Mesenchymal stem cell (in vitro differentiated cells and primary cell): Measurements from ENCODE around the gene CHST2.
A peak's percentile ranks its signal among the peaks of the same experiment; 100 is the strongest.

Source experiments
- DNase-seq: peaks from one replicate; pipeline ENCODE4 v3.0.0-alpha.2; 2013
- H2AFZ ChIP-seq: one replicate; pipeline ENCODE4 v1.6.1; 2013; ENCODE audit warnings: low read depth, mild to moderate bottlenecking, control low read depth, inconsistent platforms, low read length, moderate library complexity
- H2AK5ac ChIP-seq: 2 replicates; pipeline ENCODE4 v1.6.1; 2013; ENCODE audit warnings: low read length, moderate library complexity, mild to moderate bottlenecking, inconsistent platforms; ENCODE audit not compliant: severe bottlenecking
- H2BK120ac ChIP-seq: one replicate; pipeline ENCODE4 v1.6.1; 2013; ENCODE audit warnings: low read depth, mild to moderate bottlenecking, inconsistent platforms, low read length, moderate library complexity
- H2BK12ac ChIP-seq, 2 experiments: one replicate each; pipeline ENCODE4 v1.6.1; 2013; ENCODE audit warnings: inconsistent platforms in 2 of 2, low read length in 2 of 2, mild to moderate bottlenecking in 2 of 2, moderate library complexity in 2 of 2, control low read depth in 1 of 2
- H2BK15ac ChIP-seq: one replicate; pipeline ENCODE4 v1.6.1; 2013; ENCODE audit warnings: mild to moderate bottlenecking, low read depth, inconsistent platforms; ENCODE audit not compliant: poor library complexity, severe bottlenecking
- H2BK5ac ChIP-seq: 2 replicates; pipeline ENCODE4 v1.6.1; 2013; ENCODE audit warnings: low read depth, mild to moderate bottlenecking, low read length, control low read depth, inconsistent platforms; ENCODE audit not compliant: poor library complexity, severe bottlenecking
- H3K14ac ChIP-seq, 2 experiments: one replicate each; pipeline ENCODE4 v1.6.1; 2013; ENCODE audit warnings: inconsistent platforms in 2 of 2, low read length in 2 of 2, control low read depth in 1 of 2, mild to moderate bottlenecking in 1 of 2, moderate library complexity in 1 of 2
- H3K18ac ChIP-seq, 2 experiments: one replicate each; pipeline ENCODE4 v1.6.1; 2013; ENCODE audit warnings: inconsistent platforms in 2 of 2, low read length in 2 of 2, control low read depth in 1 of 2, low read depth in 1 of 2, mild to moderate bottlenecking in 1 of 2
- H3K23ac ChIP-seq, 2 experiments: one replicate each; pipeline ENCODE4 v1.6.1; 2013; ENCODE audit warnings: inconsistent platforms in 2 of 2, low read length in 2 of 2, mild to moderate bottlenecking in 2 of 2, moderate library complexity in 2 of 2, control low read depth in 1 of 2
- H3K27ac ChIP-seq: 2 replicates; pipeline ENCODE4 v1.5.1; 2013; ENCODE audit warnings: mild to moderate bottlenecking, moderate library complexity, low read length, control low read depth, inconsistent platforms; ENCODE audit not compliant: poor library complexity, severe bottlenecking
- H3K27me3 ChIP-seq, 2 experiments: 2 replicates each; pipeline versions ENCODE4 v1.6.1 to v1.7.0; 2013; ENCODE audit warnings: low read length in 2 of 2, mild to moderate bottlenecking in 2 of 2, moderate library complexity in 2 of 2, control low read depth in 1 of 2, inconsistent platforms in 1 of 2; ENCODE audit not compliant: control insufficient read depth in 1 of 2, insufficient read depth in 1 of 2
- H3K36me3 ChIP-seq, 2 experiments: 2 replicates each; pipeline versions ENCODE4 v1.6.1 to v1.7.0; 2013; ENCODE audit warnings: low read length in 2 of 2, control low read depth in 1 of 2, inconsistent platforms in 1 of 2, low read depth in 1 of 2, mild to moderate bottlenecking in 1 of 2; ENCODE audit not compliant: insufficient read depth in 2 of 2, control insufficient read depth in 1 of 2
- H3K4ac ChIP-seq, 2 experiments: one replicate each; pipeline ENCODE4 v1.6.1; 2013; ENCODE audit warnings: inconsistent platforms in 2 of 2, low read length in 2 of 2, mild to moderate bottlenecking in 2 of 2, moderate library complexity in 2 of 2, control low read depth in 1 of 2, low read depth in 1 of 2
- H3K4me1 ChIP-seq: 2 replicates; pipeline ENCODE4 v1.6.1; 2013; ENCODE audit warnings: low read depth, low read length, control low read depth; ENCODE audit not compliant: control insufficient read depth, insufficient read depth
- H3K4me2 ChIP-seq: 2 replicates; pipeline ENCODE4 v1.6.1; 2013; ENCODE audit warnings: low read length, mild to moderate bottlenecking, inconsistent platforms; ENCODE audit not compliant: poor library complexity, severe bottlenecking
- H3K4me3 ChIP-seq, 2 experiments: 2 replicates each; pipeline versions ENCODE4 v1.5.1 to v1.7.0; 2013; ENCODE audit warnings: low read length in 2 of 2, mild to moderate bottlenecking in 2 of 2, control low read depth in 1 of 2, low read depth in 1 of 2; ENCODE audit not compliant: insufficient read depth in 1 of 2
- H3K79me1 ChIP-seq: replicated peaks from 2 replicates; pipeline ENCODE4 v1.6.1; 2013; ENCODE audit warnings: mild to moderate bottlenecking, control low read depth, low read length, inconsistent platforms; ENCODE audit not compliant: poor library complexity, severe bottlenecking
- H3K9ac ChIP-seq: 2 replicates; pipeline ENCODE4 v1.7.0; 2013; ENCODE audit warnings: mild to moderate bottlenecking, low read length, moderate library complexity
- H3K9me3 ChIP-seq: 2 replicates; pipeline ENCODE4 v1.7.0; 2013; ENCODE audit warnings: mild to moderate bottlenecking, low read length; ENCODE audit not compliant: control insufficient read depth
- H4K8ac ChIP-seq: one replicate; pipeline ENCODE4 v1.6.1; 2013; ENCODE audit warnings: inconsistent platforms, mild to moderate bottlenecking, low read length, moderate library complexity
- H4K91ac ChIP-seq: one replicate; pipeline ENCODE4 v1.6.1; 2013; ENCODE audit warnings: mild to moderate bottlenecking, low read length, inconsistent platforms
- WGBS: methylation state at CpG from one replicate; pipeline ENCODE4 v1.1.7; 2013; ENCODE audit warnings: mixed read lengths; 5-methylcytosine and 5-hydroxymethylcytosine counted together

CHST2 gene

DNA sequence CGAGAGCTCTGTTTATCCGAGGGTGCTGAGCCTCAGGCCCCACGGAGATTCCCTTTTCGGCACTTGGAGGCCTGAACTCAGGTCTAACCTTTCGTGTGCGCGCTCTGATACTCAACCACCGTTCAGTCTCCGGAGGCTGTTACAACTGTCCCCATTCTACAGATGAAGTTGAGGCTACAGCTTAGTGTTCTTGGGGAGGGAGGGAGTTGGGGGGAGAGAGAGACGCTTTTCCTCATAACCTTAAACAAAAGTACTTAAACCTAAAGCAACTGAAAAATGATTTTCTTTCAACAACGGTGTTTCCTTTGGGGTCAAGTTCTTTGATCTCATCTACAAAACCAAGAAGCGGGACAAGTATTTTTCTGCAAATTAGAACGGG, 952 bp upstream of the CHST2 start:
- H3K27me3 ChIP-seq: peaks cover 0 to 3% of the 10 kb centered on the region in 2 experiments
- H2AK5ac ChIP-seq: no peak overlapping the region
- WGBS: 37% methylated on average over 9 of the region's 13 CpGs
- peak overlapping the region in 1 of 2 experiments; percentile 27 for H2BK12ac ChIP-seq
- peak overlapping the region; percentile 81 for H3K4me2 ChIP-seq
- peak overlapping the region in 1 of 2 experiments; percentile 93 for H3K4ac ChIP-seq
- H3K23ac ChIP-seq: no peak overlapping the region
- H3K14ac ChIP-seq: no peak overlapping the region
- H4K8ac ChIP-seq: peak overlapping the region; percentile 84
- H2BK15ac ChIP-seq: no peak overlapping the region
- H4K91ac ChIP-seq: peak overlapping the region; percentile 83
- peak overlapping the region; percentile 96 to 98 for H3K4me3 ChIP-seq
- H2AFZ ChIP-seq: no peak overlapping the region
- no peak overlapping the region for H2BK5ac ChIP-seq
- peak overlapping the region in 1 of 2 experiments; percentile 99 for H3K18ac ChIP-seq
- peaks cover 19% of the 10 kb centered on the region for H3K4me1 ChIP-seq
- peaks cover 20% of the 10 kb centered on the region for H3K79me1 ChIP-seq
- H2BK120ac ChIP-seq: peak overlapping the region; percentile 42
- peak overlapping the region; percentile 93 for H3K9ac ChIP-seq
- no peaks in the 10 kb centered on the region for H3K9me3 ChIP-seq
- peaks cover 13 to 18% of the 10 kb centered on the region in 2 experiments for H3K36me3 ChIP-seq
- peak overlapping the region; percentile 94 for H3K27ac ChIP-seq
- no peak for DNase-seq

DNA sequence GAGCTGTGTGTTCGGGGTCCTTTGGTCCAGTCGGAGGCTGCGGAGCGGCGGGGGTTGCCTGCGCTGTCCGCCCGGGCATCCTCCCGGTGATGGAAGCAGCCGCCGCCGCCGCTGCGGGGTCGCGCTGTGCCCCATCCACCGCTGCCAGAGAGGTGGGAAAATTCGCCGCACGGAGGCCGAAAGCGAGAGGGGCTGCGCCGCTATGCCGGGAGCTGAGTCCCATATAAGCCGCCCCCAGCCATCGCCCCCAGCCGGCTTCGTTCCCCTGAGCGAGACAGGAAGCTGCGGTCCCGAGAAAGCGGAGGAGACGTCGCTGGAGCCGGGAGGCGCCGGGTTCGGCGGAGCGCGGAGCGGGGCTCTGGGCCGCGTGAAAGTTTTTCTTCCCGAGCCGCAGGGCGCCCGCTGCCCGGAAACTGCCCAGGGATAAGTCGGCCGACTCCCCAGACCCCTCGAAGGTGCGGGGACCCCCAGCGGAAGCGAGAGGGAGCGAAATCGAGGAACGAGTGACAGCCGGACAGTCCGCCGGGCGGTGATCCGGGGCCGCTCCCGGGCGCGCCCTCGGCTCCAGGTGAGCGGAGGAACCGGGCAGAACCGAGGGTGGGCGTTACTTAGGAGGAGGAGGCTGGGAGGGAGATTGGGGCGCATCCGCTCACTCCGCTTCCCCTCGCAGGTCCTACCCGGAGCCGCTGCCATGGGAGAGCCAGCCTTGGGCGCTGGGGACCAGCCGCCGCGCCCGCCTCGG, 574 bp downstream of the CHST2 start:
- Histone ChIP-seq H4K8ac (peak overlapping the region; percentile 80), H2AFZ (peak overlapping the region; percentile 78), H3K18ac (peak overlapping the region; percentile 98), H2BK15ac (peak overlapping the region; percentile 93), H3K36me3 (peaks cover 13 to 18% of the 10 kb centered on the region in 2 experiments), H2BK12ac (peak overlapping the region in 1 of 2 experiments; percentile 78), H3K79me1 (peaks cover 23% of the 10 kb centered on the region), H3K4me2 (peak overlapping the region; percentile 97), H3K27ac (peak overlapping the region; percentile 65), H4K91ac (peak overlapping the region; percentile 88), H3K4me1 (peaks cover 21% of the 10 kb centered on the region), H3K4me3 (peak overlapping the region; percentile 96 to 98), H3K9ac (peak overlapping the region; percentile 81), H2BK120ac (peak overlapping the region; percentile 77), H3K4ac (peak overlapping the region; percentile 32 to 93), H3K9me3 (no peaks in the 10 kb centered on the region), H3K23ac (peak overlapping the region; percentile 72 to 85), H2AK5ac (no peak overlapping the region), H3K27me3 (no peaks in the 10 kb centered on the region), H3K14ac (peak overlapping the region; percentile 96 to 99), H2BK5ac (no peak overlapping the region)
- WGBS: under 1% methylated on average over 63 of the region's 85 CpGs
- no peak for DNase-seq

DNA sequence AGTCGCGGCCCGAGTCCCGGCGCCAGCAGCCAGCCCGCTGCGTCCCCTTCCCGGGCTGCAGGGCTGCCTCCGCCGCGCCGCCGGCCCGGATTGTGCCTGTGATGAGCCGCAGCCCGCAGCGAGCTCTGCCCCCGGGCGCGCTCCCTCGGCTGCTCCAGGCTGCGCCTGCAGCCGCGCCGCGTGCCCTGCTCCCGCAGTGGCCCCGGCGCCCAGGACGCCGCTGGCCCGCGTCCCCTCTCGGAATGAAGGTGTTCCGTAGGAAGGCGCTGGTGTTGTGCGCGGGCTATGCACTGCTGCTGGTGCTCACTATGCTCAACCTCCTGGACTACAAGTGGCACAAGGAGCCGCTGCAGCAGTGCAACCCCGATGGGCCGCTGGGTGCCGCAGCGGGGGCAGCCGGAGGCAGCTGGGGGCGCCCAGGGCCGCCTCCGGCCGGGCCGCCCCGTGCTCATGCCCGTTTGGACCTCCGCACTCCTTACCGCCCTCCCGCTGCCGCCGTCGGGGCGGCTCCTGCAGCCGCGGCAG, 1.2 kb downstream of the CHST2 start:
- H2BK5ac ChIP-seq: no peak overlapping the region
- H3K27ac ChIP-seq: no peak overlapping the region
- peak overlapping the region; percentile 82 for H4K91ac ChIP-seq
- peak overlapping the region; percentile 81 for H3K9ac ChIP-seq
- WGBS: under 1% methylated on average over 57 of the region's 60 CpGs
- peak; percentile 61 for DNase-seq
- peaks cover 13 to 18% of the 10 kb centered on the region in 2 experiments for H3K36me3 ChIP-seq
- H3K4me1 ChIP-seq: peaks cover 21% of the 10 kb centered on the region
- no peaks in the 10 kb centered on the region for H3K27me3 ChIP-seq
- H3K4me2 ChIP-seq: peak overlapping the region; percentile 97
- H2AFZ ChIP-seq: peak overlapping the region; percentile 29
- peak overlapping the region; percentile 77 for H2BK120ac ChIP-seq
- peak overlapping the region; percentile 92 to 98 for H3K18ac ChIP-seq
- no peaks in the 10 kb centered on the region for H3K9me3 ChIP-seq
- H3K4me3 ChIP-seq: peak overlapping the region; percentile 96 to 98
- H2BK15ac ChIP-seq: peak overlapping the region; percentile 93
- H3K23ac ChIP-seq: peak overlapping the region; percentile 75 to 85
- H2BK12ac ChIP-seq: peak overlapping the region; percentile 50 to 65
- peak overlapping the region; percentile 47 to 93 for H3K4ac ChIP-seq
- peak overlapping the region; percentile 50 to 96 for H3K14ac ChIP-seq
- H3K79me1 ChIP-seq: peaks cover 24% of the 10 kb centered on the region
- peak overlapping the region; percentile 61 for H4K8ac ChIP-seq
- H2AK5ac ChIP-seq: no peak overlapping the region
